GM15510 (cell line): Measurements from ENCODE around the gene HYAL1.

ENCODE experiments used
- POLR2A ChIP-seq: IDR thresholded peaks from 3 replicates; pipeline ENCODE4 v1.6.1; 2011; ENCODE audit warnings: borderline replicate concordance; ENCODE audit not compliant: insufficient read length; ENCODE audit errors: extremely low read depth

Gene HYAL1

DNA sequence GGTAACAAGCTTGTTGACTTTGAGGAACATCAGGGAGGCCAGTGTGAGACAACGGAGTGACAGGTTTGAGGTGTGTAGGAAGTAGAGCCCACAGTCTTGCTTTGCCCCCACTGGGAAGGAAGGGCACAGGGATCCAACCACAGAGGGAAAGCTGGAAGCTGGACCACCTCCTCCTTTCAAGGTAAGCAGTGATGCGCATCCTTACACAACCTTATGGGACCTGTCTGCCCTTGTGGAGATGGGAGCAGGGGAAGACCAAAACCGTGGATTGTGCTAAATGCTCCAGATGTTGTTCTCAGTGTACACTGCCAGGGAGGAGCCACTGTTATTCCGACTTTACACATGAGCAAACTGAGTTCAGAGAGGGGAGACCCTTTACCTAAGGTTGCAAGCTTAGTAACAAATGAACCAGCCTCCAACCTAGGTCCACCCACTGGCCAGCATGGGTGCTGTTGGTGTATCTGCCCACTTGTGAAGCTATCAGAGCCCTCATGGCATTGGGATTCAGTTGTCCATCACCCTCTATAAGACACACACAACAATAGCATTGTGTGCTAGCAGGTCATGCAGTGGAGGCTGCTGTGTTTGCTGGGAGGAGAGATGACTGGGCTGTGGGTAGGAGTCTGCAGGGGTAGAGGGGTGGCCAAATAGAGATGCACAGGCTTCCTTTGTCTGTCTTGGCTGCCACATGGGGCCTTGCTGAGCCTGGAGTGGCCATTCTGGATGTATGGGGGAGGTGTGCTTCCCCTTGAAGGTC, 25.1 kb downstream of the HYAL1 start:
- TF ChIP-seq POLR2A = no peak

DNA sequence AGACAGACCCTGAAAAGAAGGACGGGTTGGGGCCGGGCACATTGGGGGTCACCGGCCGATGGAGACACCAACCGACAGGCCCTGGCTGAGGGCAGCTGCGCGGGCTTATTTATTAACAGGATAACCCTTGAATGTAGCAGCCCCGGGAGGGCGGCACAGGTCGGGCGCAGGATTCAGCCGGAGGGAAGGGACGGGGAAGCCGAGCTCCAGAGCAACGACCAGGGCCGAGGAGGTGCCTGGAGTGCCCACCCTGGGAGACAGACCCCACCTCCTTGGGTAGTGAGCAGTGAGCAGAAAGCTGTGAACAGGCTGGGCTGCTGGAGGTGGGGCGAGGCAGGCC, 26.6 kb downstream of the HYAL1 start:
- no peak for TF ChIP-seq POLR2A

DNA sequence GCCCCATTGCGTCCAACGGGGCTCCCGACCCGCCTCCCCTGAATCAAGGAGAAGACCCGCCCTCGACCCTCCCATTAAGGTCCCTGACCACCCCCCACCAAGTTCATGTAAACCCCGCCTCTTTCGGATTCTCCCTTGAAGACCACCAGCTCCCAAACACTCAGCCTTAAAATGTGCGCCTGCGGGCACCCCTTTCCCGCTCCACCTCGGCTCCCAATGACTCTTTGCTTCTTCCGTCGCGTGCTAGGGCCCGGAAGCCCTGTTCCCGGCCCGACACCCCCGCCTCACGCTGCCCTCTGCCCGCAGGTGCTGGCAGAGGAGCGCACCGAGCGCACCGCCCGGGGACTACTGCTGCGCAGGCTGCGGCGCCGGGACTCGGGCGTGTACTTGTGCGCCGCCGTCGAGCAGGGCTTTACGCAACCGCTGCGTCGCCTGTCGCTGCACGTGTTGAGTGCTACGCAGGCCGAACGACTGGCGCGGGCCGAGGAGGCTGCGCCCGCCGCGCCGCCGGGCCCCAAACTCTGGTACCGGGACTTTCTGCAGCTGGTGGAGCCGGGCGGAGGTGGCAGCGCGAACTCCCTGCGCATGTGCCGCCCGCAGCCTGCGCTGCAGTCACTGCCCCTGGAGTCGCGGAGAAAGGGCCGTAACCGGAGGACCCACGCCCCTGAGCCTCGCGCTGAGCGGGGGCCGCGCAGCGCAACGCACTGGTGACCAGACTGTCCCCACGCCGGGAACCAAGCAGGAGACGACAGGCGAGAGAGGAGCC, 27.2 kb downstream of the HYAL1 start:
- no peak for TF ChIP-seq POLR2A

DNA sequence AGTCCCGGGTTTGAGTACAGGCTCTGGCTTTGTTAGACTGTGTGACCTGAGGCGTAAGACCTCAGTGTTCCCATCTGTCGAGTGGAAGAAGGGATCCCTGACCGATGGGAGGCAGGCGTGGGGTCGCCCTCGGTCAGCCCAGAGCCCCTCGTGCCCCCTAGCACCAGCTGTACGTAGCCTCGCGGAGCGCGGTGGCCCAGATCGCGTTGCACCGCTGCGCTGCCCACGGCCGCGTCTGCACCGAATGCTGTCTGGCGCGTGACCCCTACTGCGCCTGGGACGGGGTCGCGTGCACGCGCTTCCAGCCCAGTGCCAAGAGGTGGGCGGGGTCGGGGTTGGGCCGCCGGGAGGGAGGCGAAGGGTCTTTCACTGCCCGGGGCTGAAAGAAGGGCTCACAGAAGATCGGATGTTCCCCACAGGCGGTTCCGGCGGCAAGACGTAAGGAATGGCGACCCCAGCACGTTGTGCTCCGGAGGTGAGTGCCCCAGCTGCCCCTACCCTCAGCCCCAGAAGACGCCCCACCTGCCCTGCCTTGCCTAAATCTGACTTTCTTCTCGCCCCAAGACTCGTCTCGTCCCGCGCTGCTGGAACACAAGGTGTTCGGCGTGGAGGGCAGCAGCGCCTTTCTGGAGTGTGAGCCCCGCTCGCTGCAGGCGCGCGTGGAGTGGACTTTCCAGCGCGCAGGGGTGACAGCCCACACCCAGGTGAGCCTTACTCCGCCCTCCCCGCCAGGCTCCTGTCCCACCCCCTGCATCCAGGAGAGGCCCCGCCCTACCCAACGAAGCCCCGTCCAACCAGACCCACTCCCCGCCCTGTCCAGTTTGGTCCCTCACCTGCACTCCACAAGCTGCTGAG, 28.0 kb downstream of the HYAL1 start:
- no peak for TF ChIP-seq POLR2A

DNA sequence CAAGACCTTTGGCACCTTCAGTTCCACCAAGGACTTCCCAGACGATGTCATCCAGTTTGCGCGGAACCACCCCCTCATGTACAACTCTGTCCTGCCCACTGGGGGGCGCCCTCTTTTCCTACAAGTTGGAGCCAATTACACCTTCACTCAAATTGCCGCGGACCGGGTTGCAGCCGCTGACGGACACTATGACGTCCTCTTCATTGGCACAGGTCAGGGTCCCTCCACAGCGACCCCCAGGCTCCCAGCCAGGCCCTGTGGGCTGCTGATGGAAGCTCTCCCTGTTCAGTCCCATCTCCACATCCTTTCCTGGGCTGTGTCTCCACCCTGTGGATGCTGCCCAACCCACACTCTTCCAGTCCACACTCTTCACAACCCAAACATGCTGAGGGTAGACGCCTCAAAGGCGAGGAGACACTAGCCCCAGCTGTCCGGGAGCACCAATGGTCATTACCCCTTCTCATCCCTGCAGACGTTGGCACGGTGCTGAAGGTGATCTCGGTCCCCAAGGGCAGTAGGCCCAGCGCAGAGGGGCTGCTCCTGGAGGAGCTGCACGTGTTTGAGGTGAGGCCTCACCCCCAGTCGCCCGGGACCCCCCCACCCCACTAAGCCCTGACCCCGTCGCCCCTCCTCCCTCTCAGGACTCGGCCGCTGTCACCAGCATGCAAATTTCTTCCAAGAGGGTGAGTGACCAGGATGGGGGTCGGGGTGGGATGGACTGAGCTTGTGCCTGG, 28.8 kb downstream of the HYAL1 start:
- TF ChIP-seq POLR2A = no peak

DNA sequence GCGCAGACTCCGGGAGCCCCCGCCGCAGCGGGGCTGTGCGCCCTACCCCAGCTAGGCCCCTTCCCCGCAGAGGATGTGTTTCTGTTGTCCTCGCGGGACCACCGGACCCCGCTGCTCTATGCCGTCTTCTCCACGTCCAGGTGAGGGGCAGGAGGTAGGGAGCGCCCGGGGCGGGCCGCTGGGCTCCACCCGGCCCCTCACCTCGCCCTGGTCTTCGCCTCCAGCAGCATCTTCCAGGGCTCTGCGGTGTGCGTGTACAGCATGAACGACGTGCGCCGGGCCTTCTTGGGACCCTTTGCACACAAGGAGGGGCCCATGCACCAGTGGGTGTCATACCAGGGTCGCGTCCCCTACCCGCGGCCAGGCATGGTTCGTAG, 29.7 kb downstream of the HYAL1 start:
- no peak for TF ChIP-seq POLR2A

DNA sequence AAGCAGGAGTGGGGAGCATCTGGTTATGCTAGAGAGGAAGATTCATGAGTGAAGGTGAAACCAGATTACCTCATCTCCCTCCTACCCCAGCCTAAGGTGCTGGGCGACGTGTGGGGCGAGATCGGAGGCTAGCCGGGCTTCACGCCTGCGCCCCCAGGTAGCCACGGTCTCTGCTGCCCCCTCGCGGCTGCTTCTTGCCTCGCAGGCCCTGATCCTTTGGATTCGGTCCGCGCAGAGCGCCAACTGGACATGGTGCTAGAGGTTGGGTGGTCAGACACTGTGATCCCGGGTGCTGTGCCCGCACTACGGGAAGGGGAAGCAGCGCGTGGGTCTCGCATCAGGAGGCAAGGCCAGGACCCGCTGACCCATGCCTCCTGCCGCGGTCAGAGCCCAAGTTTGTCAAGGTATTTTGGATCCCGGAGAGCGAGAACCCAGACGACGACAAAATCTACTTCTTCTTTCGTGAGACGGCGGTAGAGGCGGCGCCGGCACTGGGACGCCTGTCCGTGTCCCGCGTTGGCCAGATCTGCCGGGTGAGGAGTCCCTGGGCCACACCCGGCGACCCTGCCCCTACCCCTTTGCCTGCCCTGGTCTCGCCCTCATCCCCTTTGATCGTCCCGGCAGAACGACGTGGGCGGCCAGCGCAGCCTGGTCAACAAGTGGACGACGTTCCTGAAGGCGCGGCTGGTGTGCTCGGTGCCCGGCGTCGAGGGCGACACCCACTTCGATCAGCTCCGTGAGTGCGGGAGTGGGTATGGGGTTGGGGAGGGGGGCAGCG, 30.3 kb downstream of the HYAL1 start:
- TF ChIP-seq POLR2A = no peak

DNA sequence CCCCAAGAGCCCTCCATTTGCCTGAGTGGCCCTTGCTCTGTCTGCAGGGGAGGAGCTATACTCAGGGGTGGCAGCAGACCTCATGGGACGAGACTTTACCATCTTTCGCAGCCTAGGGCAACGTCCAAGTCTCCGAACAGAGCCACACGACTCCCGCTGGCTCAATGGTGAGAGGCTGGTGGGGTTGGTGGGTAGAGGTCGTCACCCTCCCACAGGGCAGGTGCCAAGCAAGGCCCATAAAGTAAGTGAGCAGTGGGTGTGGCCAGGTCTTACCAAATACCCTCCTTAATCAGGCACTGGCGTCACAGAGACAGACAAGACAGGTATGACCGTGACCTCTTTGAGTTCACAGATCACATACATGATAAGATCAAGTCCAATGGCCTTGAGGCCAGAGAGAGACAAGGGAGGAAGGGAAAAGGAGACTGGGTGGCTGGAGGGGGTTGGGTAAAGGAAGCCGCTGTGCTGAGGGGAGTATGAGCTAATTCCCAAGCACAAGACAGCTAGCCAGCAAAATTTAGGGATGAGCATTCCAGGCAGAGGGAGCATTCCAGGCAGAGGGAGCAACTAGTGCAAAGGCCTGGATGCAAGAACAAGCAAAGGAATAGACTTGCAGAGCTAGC, 31.9 kb downstream of the HYAL1 start:
- TF ChIP-seq POLR2A = no peak

DNA sequence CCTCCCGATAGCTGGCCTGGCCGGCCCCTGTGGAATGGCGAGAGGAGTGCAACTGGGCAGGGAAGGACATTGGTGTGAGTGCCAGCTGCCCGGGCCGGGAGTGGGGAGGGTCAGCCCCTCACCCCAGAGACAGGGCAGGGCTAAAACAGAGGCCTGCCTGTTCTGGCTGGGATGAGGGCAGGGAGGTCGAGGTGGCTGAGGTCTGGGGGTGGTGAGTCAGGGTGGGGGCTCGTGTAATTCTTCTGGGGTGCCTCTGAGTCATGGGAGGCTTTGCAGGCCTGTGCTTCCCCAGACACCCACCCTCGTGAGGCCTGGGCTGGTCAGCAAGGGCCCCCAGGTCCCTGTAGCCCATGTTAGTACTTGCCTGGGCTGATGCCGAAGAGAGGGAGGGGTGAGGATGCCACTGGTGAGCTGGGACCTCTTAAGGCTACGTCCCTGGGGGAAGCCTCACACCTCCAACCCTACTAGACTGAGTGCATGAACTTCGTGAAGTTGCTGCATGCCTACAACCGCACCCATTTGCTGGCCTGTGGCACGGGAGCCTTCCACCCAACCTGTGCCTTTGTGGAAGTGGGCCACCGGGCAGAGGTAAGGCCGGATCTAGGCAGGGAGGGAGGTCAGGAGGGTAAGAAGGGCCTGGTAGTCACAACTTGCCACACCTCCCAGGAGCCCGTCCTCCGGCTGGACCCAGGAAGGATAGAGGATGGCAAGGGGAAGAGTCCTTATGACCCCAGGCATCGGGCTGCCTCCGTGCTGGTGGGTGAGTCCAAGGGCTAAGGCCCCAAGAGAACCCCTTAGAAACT, 32.8 kb downstream of the HYAL1 start:
- TF ChIP-seq POLR2A = no peak

DNA sequence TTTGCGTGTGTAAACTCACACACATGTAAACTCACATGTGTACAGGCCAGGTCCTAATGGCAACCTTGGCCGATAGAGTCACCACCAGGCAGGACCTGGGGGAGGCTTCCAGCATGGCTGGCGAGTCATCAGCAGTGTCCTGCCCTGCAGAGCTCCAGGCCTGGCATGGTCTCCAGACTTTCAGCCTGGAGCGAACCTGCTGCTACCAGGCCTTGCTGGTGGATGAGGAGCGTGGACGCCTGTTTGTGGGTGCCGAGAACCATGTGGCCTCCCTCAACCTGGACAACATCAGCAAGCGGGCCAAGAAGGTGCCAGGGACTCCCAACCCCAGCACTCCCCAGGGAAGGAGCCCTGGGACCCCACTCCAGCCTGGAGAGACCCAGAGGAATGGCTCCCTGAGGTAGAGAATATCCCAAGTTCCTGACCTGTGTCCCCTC, 33.4 kb downstream of the HYAL1 start:
- no peak for TF ChIP-seq POLR2A

DNA sequence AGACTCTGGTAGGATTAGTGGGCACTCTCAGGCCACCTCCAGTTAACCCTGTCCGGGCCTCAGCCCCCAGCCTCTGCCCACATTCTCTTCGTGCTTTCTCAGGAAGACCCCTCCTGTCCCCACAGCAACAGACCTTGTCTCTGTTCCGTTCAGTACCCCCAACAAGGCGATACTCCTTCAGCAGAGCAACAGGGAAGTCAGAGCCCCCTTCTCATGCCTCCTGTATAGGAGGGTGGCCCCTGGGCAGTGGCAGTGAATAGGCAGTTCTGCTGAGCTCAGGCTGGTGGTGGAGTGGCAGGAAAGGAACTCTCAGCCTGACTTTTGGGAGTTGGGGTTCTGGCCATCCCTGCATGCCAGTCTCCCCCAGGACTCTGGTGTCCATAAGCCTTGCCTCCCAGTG, 33.9 kb downstream of the HYAL1 start:
- no peak for TF ChIP-seq POLR2A

DNA sequence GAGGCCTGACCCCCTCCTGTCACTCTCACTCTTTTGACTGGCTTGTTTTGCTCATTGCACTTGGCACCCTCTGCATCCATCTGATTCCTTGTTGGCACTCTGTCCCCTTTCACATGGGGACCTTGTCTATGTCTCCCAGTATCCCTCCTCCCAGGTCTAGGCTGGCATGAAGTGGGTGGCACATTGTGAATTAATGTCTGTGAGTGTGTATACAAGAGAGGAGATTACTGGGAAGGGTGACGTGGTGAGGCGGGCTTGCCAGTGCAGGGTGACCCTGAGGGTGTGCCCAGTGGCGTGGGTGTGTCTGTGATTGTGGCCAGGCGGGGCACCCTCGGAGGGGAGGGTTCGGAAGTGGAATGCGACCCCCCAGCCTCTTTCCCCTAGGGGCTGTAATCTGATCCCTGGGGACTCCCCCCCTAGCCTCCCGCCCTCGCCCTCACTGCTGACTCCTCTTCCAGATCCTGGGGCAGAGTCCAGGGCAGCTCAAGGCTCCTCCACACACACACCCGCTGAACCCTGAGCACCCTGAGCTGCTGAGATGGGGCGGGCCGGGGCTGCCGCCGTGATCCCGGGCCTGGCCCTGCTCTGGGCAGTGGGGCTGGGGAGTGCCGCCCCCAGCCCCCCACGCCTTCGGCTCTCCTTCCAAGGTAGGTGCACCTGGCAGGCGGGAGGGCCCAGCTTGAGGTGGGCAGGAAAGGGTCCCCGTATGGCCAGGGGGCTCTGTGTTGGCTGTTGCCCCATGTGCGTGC, 34.5 kb downstream of the HYAL1 start, which contains the start of gene SEMA3B:
Gene SEMA3B, plus strand, starts transcription at position 445 of the 749 bp plus-strand sequence. Its CDS starts 94 bp downstream, at position 539.
- no peak for TF ChIP-seq POLR2A
